GM12872 (cell line): Measurements from ENCODE around the gene SPHKAP.

Experiments used
- TF ChIP-seq, protein P1 (sequence below): IDR thresholded peaks from 3 replicates; pipeline ENCODE4 v1.5.1; 2011; ENCODE audit warnings: low read depth, mild to moderate bottlenecking, low read length, moderate library complexity; ENCODE audit not compliant: insufficient read depth

SPHKAP gene

DNA sequence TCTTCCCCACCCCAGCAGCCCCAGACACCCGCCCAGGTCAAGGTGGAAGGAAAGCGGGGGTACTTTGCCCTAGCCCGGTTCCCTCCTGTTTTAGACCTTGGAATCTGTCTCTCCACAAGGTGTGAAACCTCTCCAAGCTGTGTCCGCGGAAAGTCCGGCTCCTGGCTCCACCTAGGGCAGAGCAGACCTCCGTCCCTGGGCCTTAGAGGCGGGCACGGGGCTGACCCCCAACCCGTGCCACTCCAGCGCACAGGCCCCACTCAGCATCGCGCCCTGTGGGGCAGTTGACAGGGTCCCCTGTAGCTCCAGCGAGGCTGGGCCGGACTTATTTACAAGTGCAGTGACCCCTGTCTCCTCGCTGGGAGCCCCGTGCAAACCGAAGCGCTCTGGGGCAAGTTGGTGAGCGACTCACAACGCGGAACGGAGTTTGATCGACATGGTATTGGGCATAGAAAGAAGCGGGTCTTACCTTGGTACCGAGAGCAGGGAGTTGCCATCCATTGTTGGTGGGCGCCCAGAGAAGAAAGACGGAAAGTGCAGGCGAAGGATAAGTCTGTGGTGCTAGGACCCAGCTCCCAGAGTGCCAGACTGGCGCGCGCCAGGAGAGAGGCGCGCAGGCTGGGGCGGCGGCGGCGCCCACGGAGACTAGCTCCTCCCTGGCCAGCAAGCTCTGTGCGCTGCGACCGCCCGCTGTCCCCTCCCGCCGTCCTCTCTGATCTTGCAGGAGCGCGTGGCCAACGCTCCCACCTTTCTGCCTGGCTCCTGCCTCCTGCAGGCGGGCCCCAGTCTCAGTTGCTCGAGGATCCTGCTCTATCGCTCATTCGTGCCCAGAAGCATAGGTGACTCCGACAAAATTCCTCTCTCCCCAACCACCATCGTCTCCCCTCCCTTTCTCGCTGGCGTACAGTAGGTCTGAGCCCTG is at the start of gene SPHKAP:
Gene SPHKAP (minus strand): TSS at position 590 of the 922 bp plus-strand sequence. CDS start 89 bp downstream, at position 501.
- TF ChIP-seq, protein P1, sequence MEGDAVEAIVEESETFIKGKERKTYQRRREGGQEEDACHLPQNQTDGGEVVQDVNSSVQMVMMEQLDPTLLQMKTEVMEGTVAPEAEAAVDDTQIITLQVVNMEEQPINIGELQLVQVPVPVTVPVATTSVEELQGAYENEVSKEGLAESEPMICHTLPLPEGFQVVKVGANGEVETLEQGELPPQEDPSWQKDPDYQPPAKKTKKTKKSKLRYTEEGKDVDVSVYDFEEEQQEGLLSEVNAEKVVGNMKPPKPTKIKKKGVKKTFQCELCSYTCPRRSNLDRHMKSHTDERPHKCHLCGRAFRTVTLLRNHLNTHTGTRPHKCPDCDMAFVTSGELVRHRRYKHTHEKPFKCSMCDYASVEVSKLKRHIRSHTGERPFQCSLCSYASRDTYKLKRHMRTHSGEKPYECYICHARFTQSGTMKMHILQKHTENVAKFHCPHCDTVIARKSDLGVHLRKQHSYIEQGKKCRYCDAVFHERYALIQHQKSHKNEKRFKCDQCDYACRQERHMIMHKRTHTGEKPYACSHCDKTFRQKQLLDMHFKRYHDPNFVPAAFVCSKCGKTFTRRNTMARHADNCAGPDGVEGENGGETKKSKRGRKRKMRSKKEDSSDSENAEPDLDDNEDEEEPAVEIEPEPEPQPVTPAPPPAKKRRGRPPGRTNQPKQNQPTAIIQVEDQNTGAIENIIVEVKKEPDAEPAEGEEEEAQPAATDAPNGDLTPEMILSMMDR, result no peak

- TF ChIP-seq, protein P1, result no peak
Measured at GRCh38 chr2:228227466-228227865, 46.0 kb upstream of the SPHKAP start.

GRCh38 chr2:228224410-228224809 is 42.9 kb upstream of the SPHKAP start:
- TF ChIP-seq, protein P1, result no peak

GRCh38 chr2:228197504-228197903 is 16.0 kb upstream of the SPHKAP start:
- TF ChIP-seq, protein P1, result no peak

- TF ChIP-seq, protein P1, result no peak
Measured at GRCh38 chr2:228180181-228181097, 1.0 kb downstream of the SPHKAP start.

DNA sequence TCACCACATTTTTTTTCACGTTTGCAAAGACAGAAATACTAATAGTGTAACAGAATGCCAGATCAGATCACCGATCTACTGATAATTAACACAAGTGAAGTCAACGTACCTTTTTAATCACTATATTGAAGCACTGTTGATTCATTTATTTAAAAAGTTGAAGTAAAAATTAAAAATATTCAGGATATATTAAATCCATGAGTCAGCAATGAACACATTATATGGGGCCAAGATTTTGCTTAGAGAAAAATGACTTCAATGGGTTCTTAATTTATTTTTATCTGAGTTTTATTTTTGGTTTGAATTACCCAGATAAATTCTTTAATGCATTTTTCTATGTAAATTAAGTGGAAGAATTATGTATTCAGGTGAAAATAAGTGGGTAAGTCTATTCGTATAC is 14.2 kb downstream of the SPHKAP start:
- TF ChIP-seq, protein P1, result no peak

DNA sequence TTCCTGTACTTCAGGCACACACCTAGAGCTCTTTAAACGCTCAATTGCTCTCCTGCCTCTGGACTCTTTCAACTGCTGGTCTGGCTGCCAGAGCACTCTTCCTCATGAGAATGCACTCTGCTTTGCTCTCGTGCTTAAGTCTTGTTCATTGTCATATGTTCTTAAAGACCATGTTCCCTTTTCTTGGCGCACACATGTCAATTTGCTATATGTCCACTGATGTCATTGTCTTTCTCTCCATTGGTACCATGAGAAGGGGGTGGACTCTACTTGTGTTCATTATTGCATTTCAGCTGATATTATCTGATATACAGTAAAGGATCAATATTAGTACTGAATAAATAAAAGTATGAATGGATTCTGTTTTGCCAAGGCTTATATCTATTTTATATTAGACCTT is 16.8 kb downstream of the SPHKAP start:
- TF ChIP-seq, protein P1, result no peak
